Stimulated activated memory B cell treated with anti-CD40 and anti-IgM and Interleukin-4, amounts not matched to agents 10 μg/mL and 1 μg/mL and 100 μg/mL, for 72 hours (primary cell): ENCODE results near the gene NFATC2.
"Not testable (repeated sequence)": the region's sequence is repeated elsewhere in the genome, so short reads cannot be mapped to it uniquely, and the experiment has no call there.

Experiments used
- ATAC-seq: fragments of 150-1000 bp; cut with Tn5 transposase; 2 replicates; pipeline ENCODE4 v1.10.0; 2021
- H3K27ac Mint-ChIP-seq: one replicate; pipeline ENCODE4 v1.8.0; 2022; ENCODE audit warnings: mild to moderate bottlenecking, mixed read lengths
- H3K27me3 Mint-ChIP-seq: one replicate; pipeline ENCODE4 v1.8.0; 2022; ENCODE audit warnings: mixed read lengths
- H3K36me3 Mint-ChIP-seq: one replicate; pipeline ENCODE4 v1.8.0; 2022; ENCODE audit warnings: mixed read lengths
- H3K4me1 Mint-ChIP-seq: one replicate; pipeline ENCODE4 v1.8.0; 2022; ENCODE audit warnings: mixed read lengths
- H3K4me3 Mint-ChIP-seq: one replicate; pipeline ENCODE4 v1.8.0; 2022; ENCODE audit warnings: mild to moderate bottlenecking, moderate library complexity, mixed read lengths
- H3K9me3 Mint-ChIP-seq: one replicate; pipeline ENCODE4 v1.8.0; 2022; ENCODE audit warnings: mixed read lengths

Gene NFATC2

DNA sequence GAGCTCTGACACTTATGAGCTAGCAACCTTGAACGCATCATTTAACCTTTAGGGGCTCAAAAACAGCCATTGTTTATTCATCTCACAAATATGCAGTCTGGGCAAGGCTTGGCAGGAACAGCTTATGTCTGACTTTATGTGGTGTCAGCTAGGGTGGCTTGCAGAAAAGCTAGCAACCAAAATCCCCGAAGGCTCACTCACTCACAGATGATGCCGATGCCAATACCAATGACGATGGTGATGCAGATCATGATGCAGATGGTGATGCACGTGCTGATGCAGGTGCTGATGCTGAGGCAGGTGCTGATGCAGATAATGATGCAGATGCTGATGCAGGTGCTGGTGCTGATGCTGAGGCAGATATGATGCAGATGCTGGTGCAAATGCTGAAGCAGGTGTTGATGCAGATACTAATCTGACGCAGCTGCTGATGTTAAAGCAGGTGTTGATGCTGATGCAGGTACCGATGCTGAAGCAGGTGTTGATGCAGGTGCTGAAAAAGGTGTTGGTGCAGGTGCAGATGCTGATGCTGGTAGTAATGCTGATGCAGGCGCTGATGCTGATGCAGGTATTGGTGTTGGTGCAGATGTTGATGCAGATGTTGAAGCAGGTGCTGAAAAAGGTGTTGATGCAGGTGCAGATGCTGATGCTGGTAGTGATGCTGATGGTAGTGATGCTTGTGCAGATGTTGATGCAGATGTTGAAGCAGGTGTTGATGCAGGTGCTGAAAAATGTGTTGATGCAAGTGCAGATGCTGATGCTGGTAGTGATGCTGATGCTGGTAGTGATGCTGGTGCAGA, 195.6 kb downstream of the NFATC2 start:
- no peak overlapping the region for H3K4me3 Mint-ChIP-seq
- no peak for ATAC-seq
- no peaks in the 10 kb centered on the region for H3K4me1 Mint-ChIP-seq
- peaks cover 9% of the 10 kb centered on the region for H3K27me3 Mint-ChIP-seq
- peaks cover 14% of the 10 kb centered on the region for H3K9me3 Mint-ChIP-seq
- peaks cover 14% of the 10 kb centered on the region for H3K36me3 Mint-ChIP-seq
- no peak overlapping the region for H3K27ac Mint-ChIP-seq

DNA sequence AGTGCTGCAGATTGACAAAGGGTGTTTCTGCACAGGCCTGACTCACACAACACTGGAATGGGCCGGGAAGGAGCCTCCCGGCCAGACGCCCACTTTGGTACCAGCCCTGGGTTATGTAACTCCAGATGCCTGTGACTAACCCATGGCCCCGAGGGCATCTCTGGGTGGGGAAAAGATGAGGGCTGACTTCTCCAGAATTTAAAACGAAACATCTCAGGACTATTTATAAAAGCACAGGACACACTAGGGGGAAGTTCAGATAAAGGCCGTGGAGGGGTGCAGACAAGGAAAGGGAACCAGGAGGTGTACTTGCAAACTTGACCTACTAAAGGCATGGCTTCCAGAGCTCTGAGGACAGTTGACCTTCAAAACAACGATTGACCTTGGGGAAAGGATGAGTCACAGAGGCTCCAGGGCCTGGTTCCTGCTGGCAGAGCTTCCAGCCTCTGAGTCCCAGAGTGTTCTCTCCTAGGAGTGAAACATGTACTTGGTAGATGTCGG, 196.9 kb downstream of the NFATC2 start:
- peaks cover 18% of the 10 kb centered on the region for H3K27me3 Mint-ChIP-seq
- H3K4me1 Mint-ChIP-seq = no peaks in the 10 kb centered on the region
- H3K4me3 Mint-ChIP-seq = no peak overlapping the region
- peaks cover 14% of the 10 kb centered on the region for H3K36me3 Mint-ChIP-seq
- no peak for ATAC-seq
- no peak overlapping the region for H3K27ac Mint-ChIP-seq
- H3K9me3 Mint-ChIP-seq = peaks cover 14% of the 10 kb centered on the region

DNA sequence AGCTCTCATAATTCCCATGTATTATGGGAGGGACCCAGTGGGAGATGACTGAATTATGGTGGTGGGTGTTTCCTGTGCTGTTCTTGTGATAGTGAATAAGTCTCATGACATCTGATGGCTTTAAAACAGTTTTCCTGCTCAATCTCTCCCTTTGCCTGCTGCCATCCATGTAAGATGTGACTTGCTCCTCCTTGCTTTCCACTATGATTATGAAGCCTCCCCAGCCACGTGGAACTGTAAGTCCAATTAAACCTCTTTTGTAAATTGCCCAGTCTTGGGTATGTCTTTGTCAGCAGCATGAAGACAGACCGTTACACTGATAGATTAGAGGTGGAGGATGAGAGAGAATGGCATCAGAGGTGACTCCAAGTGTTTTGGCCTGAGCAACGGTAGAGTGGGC, 198.7 kb downstream of the NFATC2 start:
- H3K36me3 Mint-ChIP-seq = peaks cover 14% of the 10 kb centered on the region
- H3K9me3 Mint-ChIP-seq = peaks cover 14% of the 10 kb centered on the region
- peaks cover 18% of the 10 kb centered on the region for H3K27me3 Mint-ChIP-seq
- not testable (repeated sequence) for H3K4me1 Mint-ChIP-seq, H3K27ac Mint-ChIP-seq, H3K4me3 Mint-ChIP-seq, ATAC-seq

DNA sequence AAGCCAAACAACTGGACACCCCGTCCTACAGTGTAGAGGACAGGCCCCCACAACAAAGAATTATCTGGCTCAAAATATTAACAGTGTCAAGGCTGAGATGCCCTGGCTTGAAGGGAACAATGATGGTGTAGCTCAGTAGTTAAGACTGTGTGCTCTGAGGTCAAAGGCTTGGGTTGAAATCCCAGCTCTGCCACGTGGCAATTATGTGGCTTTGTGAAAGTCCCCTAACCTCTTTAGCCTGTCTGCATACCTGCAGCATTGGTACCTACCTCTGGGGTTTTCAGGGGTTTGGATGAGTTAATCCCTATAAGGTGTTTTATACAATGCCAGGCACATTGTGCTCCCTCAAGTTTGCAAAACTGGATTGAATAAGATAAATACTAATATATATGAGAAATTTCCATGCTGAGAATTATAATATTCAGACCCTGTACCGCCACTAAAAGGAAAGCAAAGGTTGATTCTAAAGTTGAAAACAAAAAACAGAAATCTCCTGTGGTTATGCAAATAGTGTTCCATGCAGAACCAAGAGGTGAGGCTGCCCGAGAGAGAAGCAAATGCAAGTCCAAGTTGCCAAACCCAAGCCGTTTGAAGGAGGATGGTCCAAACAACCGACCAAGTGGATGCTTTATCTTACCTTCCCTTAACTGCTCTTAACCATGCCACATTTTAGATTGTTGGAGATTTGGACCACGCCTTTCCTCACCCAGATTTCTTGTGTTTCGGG, 199.8 kb downstream of the NFATC2 start:
- peaks cover 5% of the 10 kb centered on the region for H3K4me1 Mint-ChIP-seq
- no peak for ATAC-seq
- peaks cover 18% of the 10 kb centered on the region for H3K27me3 Mint-ChIP-seq
- H3K4me3 Mint-ChIP-seq = no peak overlapping the region
- no peak overlapping the region for H3K27ac Mint-ChIP-seq
- H3K36me3 Mint-ChIP-seq = peaks cover 14% of the 10 kb centered on the region
- H3K9me3 Mint-ChIP-seq = peaks cover 14% of the 10 kb centered on the region

DNA sequence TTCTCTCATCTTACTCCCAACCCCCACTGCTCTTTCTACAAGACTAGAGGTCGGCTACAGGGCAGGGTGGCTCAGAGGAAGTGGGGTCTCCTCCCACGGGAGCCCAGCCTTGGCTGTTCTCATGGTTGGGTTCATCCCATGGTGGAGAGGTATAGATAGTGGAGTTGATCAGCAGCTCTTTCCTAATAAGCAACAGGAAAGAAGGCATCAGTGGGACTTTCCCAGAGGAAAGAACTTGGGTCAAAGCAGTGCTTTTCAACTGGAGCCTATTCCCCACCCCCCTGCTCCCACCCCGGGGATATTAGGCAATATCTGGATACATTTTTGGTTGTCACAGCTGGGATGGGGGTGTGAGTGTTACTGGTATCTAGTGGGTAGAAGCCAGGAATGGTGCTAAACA, 200.9 kb downstream of the NFATC2 start:
- no peak overlapping the region for H3K27ac Mint-ChIP-seq
- ATAC-seq = no peak
- H3K9me3 Mint-ChIP-seq = peaks cover 16% of the 10 kb centered on the region
- peaks cover 18% of the 10 kb centered on the region for H3K27me3 Mint-ChIP-seq
- peaks cover 14% of the 10 kb centered on the region for H3K36me3 Mint-ChIP-seq
- no peak overlapping the region for H3K4me3 Mint-ChIP-seq
- H3K4me1 Mint-ChIP-seq = peaks cover 10% of the 10 kb centered on the region

GRCh38 chr20:51340451-51340840, 202.1 kb downstream of the NFATC2 start:
- Mint-ChIP-seq H3K4me1 (peaks cover 10% of the 10 kb centered on the region), H3K36me3 (peaks cover 14% of the 10 kb centered on the region), H3K27ac (no peak overlapping the region), H3K4me3 (no peak overlapping the region), H3K9me3 (peaks cover 16% of the 10 kb centered on the region), H3K27me3 (peaks cover 18% of the 10 kb centered on the region)
- no peak for ATAC-seq

DNA sequence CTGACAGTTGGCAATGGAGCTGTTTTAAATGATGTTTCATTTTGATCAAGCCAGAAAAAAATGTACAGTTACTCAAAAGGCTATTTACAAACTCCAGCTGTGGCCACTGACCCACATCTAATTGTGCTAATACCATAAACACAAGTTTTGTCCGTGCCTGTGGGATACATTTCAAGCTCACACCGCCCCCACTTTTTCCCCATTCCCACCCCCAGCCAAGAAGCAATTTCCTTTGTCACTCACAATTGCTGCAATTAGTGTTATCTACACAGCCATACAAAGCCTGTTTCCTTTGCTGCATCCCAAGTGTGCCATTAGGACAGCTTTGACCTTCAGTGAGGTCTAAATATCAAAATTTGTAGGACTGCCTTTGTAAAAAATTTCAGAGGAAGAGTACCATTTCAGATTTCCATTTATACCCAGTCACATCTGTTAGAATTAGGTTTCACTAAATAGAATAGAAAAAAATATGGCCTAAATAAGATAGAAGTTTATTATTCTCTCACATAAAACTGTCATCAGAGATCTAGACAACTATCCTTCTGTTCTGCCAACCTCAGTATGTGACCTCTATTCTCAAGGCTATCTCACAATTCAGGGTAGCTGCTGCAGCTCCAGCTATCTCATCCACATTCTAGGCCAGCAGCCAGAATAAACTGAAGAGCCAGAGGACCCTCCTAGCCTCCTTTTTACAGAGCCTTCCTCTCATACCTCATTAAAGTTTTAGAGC, 202.6 kb downstream of the NFATC2 start:
- peaks cover 14% of the 10 kb centered on the region for H3K36me3 Mint-ChIP-seq
- H3K9me3 Mint-ChIP-seq = peaks cover 16% of the 10 kb centered on the region
- ATAC-seq = no peak
- H3K27ac Mint-ChIP-seq = no peak overlapping the region
- H3K4me3 Mint-ChIP-seq = no peak overlapping the region
- peaks cover 18% of the 10 kb centered on the region for H3K27me3 Mint-ChIP-seq
- peaks cover 10% of the 10 kb centered on the region for H3K4me1 Mint-ChIP-seq

- H3K27me3 Mint-ChIP-seq = peaks cover 26% of the 10 kb centered on the region
- H3K4me1 Mint-ChIP-seq = peaks cover 10% of the 10 kb centered on the region
- no peak overlapping the region for H3K4me3 Mint-ChIP-seq
- no peak overlapping the region for H3K27ac Mint-ChIP-seq
- H3K9me3 Mint-ChIP-seq = peaks cover 11% of the 10 kb centered on the region
- peaks cover 10% of the 10 kb centered on the region for H3K36me3 Mint-ChIP-seq
- ATAC-seq = no peak
Observed at GRCh38 chr20:51338692-51339440, 203.7 kb downstream of the NFATC2 start.

DNA sequence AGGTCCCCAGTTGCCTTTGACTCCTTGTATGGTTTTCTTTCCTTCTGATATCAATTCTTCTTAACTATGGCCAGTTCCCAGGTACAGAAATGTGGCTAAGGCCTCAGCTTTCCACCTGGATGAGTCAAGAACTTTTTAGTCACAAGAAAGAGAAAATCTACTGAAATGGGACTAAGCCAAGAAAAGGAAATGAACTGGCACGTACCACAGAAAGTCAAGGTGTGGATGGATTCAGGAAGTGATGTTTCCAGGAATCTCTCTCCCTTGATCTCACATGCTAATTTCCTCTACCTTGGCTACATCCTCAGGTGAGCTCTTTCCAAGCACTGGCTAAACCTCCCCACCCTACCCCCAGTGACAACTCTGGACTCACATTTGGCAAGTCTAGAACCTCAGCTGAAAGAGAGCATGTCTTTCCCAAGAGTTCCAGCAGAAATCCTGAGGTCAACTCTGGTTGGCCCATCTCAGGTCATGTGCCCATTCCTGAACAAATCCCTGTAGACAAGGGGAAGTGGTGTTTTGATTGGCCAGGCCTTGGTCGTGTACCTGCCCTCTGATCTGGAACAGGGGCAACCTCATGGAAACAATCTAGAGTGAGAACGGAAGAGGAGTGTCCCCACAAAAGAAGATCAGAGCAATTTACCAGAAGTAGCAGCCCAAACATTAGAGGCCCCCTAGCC, 205.3 kb downstream of the NFATC2 start:
- no peak overlapping the region for H3K27ac Mint-ChIP-seq

More for the DNA sequence above, 205.3 kb downstream of the NFATC2 start:
- H3K4me1 Mint-ChIP-seq = peaks cover 10% of the 10 kb centered on the region
- H3K4me3 Mint-ChIP-seq = no peak overlapping the region
- peaks cover 2% of the 10 kb centered on the region for H3K9me3 Mint-ChIP-seq
- H3K27me3 Mint-ChIP-seq = peaks cover 19% of the 10 kb centered on the region
- no peaks in the 10 kb centered on the region for H3K36me3 Mint-ChIP-seq
- no peak for ATAC-seq
